Fibroblast of lung (primary cell): ENCODE results near the gene SP8. TPM values are rescaled to one million over a fixed set of nuclear protein-coding genes. Genes with fewer than 3 reads are reported as not detected.

Experiments
- DNase-seq, 2 donors: peaks; one replicate each; pipeline versions ENCODE4 v3.0.0 to v3.0.0-alpha.2; 2010; ENCODE audit warnings: low read depth in 2 of 2
- H2AFZ ChIP-seq: 2 replicates; pipeline ENCODE4 v1.5.1; 2012; ENCODE audit warnings: low read length, control low read depth, inconsistent platforms
- H3K27ac ChIP-seq: 2 replicates; pipeline ENCODE4 v1.5.1; 2011; ENCODE audit warnings: low read length, control low read depth; ENCODE audit not compliant: insufficient read depth
- H3K27me3 ChIP-seq: 2 replicates; pipeline ENCODE4 v1.5.1; 2011; ENCODE audit warnings: mild to moderate bottlenecking, low read length; ENCODE audit not compliant: control insufficient read depth, insufficient read depth
- H3K36me3 ChIP-seq: 2 replicates; pipeline ENCODE4 v1.5.1; 2011; ENCODE audit warnings: low read length; ENCODE audit not compliant: control insufficient read depth, insufficient read depth
- H3K4me1 ChIP-seq: 2 replicates; pipeline ENCODE4 v1.5.1; 2011; ENCODE audit warnings: low read length; ENCODE audit not compliant: control insufficient read depth, insufficient read depth; ENCODE audit errors: extremely low read depth
- H3K4me2 ChIP-seq: 2 replicates; pipeline ENCODE4 v1.5.1; 2011; ENCODE audit warnings: low read length, control low read depth; ENCODE audit not compliant: insufficient read depth; ENCODE audit errors: extremely low read depth
- H3K4me3 ChIP-seq, 4 experiments: fragments of 200-600 bp in 1 of 4; sonication (generic) in 1 of 4; replicated peaks in 1 of 4; 2 replicates each; pipeline ENCODE4 v1.5.1; 2011 to 2016; ENCODE audit warnings: low read length in 4 of 4, low read depth in 3 of 4, mild to moderate bottlenecking in 3 of 4, control low read depth in 2 of 4, inconsistent platforms in 1 of 4, mixed read lengths in 1 of 4; ENCODE audit not compliant: insufficient read depth in 1 of 4; ENCODE audit errors: control extremely low read depth in 1 of 4
- H3K79me2 ChIP-seq: 2 replicates; pipeline ENCODE4 v1.5.1; 2012; ENCODE audit warnings: mild to moderate bottlenecking, low read length, inconsistent platforms; ENCODE audit not compliant: control insufficient read depth, insufficient read depth
- H3K9ac ChIP-seq: 2 replicates; pipeline ENCODE4 v1.5.1; 2011; ENCODE audit warnings: mild to moderate bottlenecking, low read length, control low read depth; ENCODE audit not compliant: insufficient read depth
- H3K9me3 ChIP-seq: 2 replicates; pipeline ENCODE4 v1.5.1; 2012; ENCODE audit warnings: low read depth, low read length; ENCODE audit not compliant: control insufficient read depth, insufficient read depth
- H4K20me1 ChIP-seq: 2 replicates; pipeline ENCODE4 v1.5.1; 2011; ENCODE audit warnings: low read length; ENCODE audit not compliant: control insufficient read depth, insufficient read depth; ENCODE audit errors: extremely low read depth
- EZH2 ChIP-seq: IDR thresholded peaks from 2 replicates; pipeline ENCODE4 v1.5.1; 2012; ENCODE audit warnings: low read length, control low read depth, mild to moderate bottlenecking; ENCODE audit errors: missing control alignments
- polyA plus RNA-seq, 2 donors: library from polyadenylated mRNA; depleted of rRNA in 1 of 2; stranded (reverse) in 1 of 2; unstranded in 1 of 2; fragments of >200 nt; gene quantifications; 2 replicates each; pipeline ENCODE4 v1.2.1, GENCODE V29; 2011 to 2012; ENCODE audit warnings: missing spikeins in 1 of 2
- total RNA-seq: library from RNA; depleted of rRNA; stranded (reverse); fragments of >200 nt; gene quantifications from 2 replicates; pipeline ENCODE4 v1.2.1, GENCODE V29; 2014
- TF ChIP-seq, protein P1 (sequence below), 2 donors: IDR thresholded peaks in 1 of 2; conservative IDR thresholded peaks in 1 of 2; 1 replicate in 1 of 2; 2 replicates in 1 of 2; pipeline ENCODE4 v1.5.1; 2011 to 2012; ENCODE audit warnings: low read length in 2 of 2, control low read depth in 1 of 2, inconsistent platforms in 1 of 2, low read depth in 1 of 2, mild to moderate bottlenecking in 1 of 2

SP8 gene
- total and polyA plus RNA-seq, 2 donors (not counting 1 experiment from before 2014, with no cell fraction given), result not detected

DNA sequence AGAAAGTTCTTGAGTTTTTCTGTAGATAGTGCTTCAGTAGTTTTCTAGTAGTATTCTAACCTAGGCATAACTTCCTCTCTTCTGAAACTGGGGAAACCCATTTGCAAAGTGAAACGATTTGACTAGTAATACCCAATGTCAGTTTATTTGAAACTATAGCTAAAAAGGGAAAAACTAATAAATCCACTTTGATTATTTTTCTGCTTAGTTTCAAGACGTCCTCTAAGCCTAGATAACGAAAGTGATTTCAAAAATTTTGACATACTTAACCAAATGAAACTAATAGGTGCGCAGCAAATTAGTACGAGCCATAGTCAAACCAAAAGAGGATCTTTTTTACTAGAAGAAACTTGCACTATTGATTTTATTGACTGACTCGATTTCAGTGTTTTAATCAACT, 9.8 kb upstream of the SP8 start:
- no peaks in the 10 kb centered on the region for H3K36me3 ChIP-seq
- TF ChIP-seq EZH2, result no peak
- TF ChIP-seq, protein P1, sequence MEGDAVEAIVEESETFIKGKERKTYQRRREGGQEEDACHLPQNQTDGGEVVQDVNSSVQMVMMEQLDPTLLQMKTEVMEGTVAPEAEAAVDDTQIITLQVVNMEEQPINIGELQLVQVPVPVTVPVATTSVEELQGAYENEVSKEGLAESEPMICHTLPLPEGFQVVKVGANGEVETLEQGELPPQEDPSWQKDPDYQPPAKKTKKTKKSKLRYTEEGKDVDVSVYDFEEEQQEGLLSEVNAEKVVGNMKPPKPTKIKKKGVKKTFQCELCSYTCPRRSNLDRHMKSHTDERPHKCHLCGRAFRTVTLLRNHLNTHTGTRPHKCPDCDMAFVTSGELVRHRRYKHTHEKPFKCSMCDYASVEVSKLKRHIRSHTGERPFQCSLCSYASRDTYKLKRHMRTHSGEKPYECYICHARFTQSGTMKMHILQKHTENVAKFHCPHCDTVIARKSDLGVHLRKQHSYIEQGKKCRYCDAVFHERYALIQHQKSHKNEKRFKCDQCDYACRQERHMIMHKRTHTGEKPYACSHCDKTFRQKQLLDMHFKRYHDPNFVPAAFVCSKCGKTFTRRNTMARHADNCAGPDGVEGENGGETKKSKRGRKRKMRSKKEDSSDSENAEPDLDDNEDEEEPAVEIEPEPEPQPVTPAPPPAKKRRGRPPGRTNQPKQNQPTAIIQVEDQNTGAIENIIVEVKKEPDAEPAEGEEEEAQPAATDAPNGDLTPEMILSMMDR (conservative IDR thresholded peaks at IDR 0.05 in 1 of 2, IDR thresholded peaks at IDR 0.05 in 1 of 2; ENCODE audit: low read depth in 1 of 2, low read length in 2 of 2), result no peak
- H3K79me2 ChIP-seq, result no peaks in the 10 kb centered on the region
- DNase-seq, result no peak
- peaks cover 33% of the 10 kb centered on the region for H3K27me3 ChIP-seq
- H3K27ac ChIP-seq, result no peak overlapping the region
- no peaks in the 10 kb centered on the region for H3K9me3 ChIP-seq
- no peak overlapping the region for H3K4me2 ChIP-seq
- peaks cover 2% of the 10 kb centered on the region for H3K4me1 ChIP-seq
- H3K9ac ChIP-seq, result no peak overlapping the region
- H3K4me3 ChIP-seq, result no peak overlapping the region
- no peak overlapping the region for H2AFZ ChIP-seq
- H4K20me1 ChIP-seq, result no peaks in the 10 kb centered on the region

DNA sequence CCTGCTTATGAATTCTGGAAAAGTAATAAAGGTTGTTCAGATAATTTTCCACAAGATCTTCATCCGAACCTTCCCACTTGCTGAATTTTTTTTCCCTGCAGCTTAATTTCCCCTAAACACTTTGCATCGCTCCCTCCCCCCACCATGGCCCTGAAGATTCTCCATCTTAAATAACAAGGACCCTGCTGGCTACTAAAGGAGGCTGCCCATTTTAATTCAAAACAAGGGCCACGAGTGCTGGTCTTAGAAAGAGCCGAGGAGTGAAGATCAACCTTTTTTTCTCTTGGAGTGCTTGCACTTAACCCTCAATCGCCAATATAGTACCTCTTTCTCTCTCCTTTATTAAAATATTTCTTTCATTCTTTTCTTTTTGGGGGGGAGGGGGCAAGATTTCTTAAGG, 9.2 kb upstream of the SP8 start:
- Histone ChIP-seq H3K36me3 (no peaks in the 10 kb centered on the region), H3K4me2 (no peak overlapping the region), H3K27ac (no peak overlapping the region), H3K27me3 (peaks cover 38% of the 10 kb centered on the region), H3K4me3 (no peak overlapping the region), H3K79me2 (no peaks in the 10 kb centered on the region), H4K20me1 (no peaks in the 10 kb centered on the region), H2AFZ (no peak overlapping the region), H3K9ac (no peak overlapping the region), H3K4me1 (peaks cover 2% of the 10 kb centered on the region), H3K9me3 (no peaks in the 10 kb centered on the region)
- TF ChIP-seq, protein P1 (conservative IDR thresholded peaks at IDR 0.05 in 1 of 2, IDR thresholded peaks at IDR 0.05 in 1 of 2; ENCODE audit: low read depth in 1 of 2, low read length in 2 of 2), result no peak
- TF ChIP-seq EZH2, result no peak
- DNase-seq, result no peak

DNA sequence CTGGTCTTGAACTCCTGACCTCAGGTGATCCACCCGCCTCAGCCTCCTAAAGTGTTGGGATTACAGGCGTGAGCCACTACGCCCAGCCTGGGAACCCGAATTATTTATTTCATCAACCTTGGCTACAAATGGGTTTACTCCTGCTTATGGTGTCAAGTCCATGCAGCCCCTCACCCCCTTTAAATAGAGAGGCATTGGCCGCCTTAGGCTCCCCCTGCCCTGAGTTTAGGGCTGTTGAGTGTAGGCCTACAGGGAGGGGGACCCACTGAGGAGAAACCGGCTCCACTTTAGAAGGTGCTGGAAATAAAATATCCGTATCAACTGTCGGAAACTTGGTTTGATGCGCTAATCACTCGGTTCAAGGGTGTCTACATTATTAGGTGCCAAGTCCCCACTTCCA, 8.7 kb upstream of the SP8 start:
- peaks cover 2% of the 10 kb centered on the region for H3K4me1 ChIP-seq
- no peak overlapping the region for H3K27ac ChIP-seq
- H4K20me1 ChIP-seq, result no peaks in the 10 kb centered on the region
- H3K4me2 ChIP-seq, result no peak overlapping the region
- no peaks in the 10 kb centered on the region for H3K9me3 ChIP-seq
- no peak overlapping the region for H2AFZ ChIP-seq
- no peak for DNase-seq
- H3K4me3 ChIP-seq, result no peak overlapping the region
- H3K27me3 ChIP-seq, result peaks cover 40% of the 10 kb centered on the region
- TF ChIP-seq EZH2, result no peak
- TF ChIP-seq, protein P1 (conservative IDR thresholded peaks at IDR 0.05 in 1 of 2, IDR thresholded peaks at IDR 0.05 in 1 of 2; ENCODE audit: low read depth in 1 of 2, low read length in 2 of 2), result no peak
- H3K9ac ChIP-seq, result no peak overlapping the region
- H3K79me2 ChIP-seq, result no peaks in the 10 kb centered on the region
- no peaks in the 10 kb centered on the region for H3K36me3 ChIP-seq
